ENCODE results near the gene NFIB.

DNA sequence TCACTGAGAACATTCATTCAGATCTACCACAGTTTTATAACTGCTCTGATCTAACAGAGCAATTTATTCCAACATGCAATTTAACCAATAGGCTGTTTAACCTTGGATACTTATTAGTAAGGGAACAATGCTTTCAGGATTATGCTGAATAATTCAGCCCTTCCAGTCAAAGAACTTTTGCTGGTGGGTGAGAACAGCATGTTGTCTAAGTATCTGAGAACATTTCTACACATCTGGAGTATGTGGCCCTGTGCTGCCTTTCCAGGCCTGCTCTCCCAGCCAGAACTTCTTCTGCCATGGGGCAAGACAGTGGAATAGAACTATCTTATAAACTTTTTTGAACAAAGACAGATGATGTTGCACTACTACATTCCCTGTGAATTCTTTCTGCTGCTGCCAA lies 55.8 kb downstream of the NFIB start:
- TF ChIP-seq, protein P1, sequence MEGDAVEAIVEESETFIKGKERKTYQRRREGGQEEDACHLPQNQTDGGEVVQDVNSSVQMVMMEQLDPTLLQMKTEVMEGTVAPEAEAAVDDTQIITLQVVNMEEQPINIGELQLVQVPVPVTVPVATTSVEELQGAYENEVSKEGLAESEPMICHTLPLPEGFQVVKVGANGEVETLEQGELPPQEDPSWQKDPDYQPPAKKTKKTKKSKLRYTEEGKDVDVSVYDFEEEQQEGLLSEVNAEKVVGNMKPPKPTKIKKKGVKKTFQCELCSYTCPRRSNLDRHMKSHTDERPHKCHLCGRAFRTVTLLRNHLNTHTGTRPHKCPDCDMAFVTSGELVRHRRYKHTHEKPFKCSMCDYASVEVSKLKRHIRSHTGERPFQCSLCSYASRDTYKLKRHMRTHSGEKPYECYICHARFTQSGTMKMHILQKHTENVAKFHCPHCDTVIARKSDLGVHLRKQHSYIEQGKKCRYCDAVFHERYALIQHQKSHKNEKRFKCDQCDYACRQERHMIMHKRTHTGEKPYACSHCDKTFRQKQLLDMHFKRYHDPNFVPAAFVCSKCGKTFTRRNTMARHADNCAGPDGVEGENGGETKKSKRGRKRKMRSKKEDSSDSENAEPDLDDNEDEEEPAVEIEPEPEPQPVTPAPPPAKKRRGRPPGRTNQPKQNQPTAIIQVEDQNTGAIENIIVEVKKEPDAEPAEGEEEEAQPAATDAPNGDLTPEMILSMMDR (conservative IDR thresholded peaks at IDR 0.05 in 1 of 2, IDR thresholded peaks at IDR 0.05 in 1 of 2; ENCODE audit: extremely low read depth in 1 of 2, insufficient read depth in 1 of 2, low read depth in 1 of 2, low read length in 2 of 2), result no peak
- TF ChIP-seq EZH2 (IDR thresholded peaks at IDR 0.05; ENCODE audit: borderline replicate concordance, low read length), result no peak

All from mammary epithelial cell (primary cell).